ENCODE data around the gene ST6GALNAC1. TPM values are rescaled to one million over a fixed set of nuclear protein-coding genes. Genes with fewer than 3 reads are reported as not detected.

ST6GALNAC1 gene
- total and polyA plus RNA-seq, 2 experiments from 2014 or later, result 17.7 to 27.6 TPM

DNA sequence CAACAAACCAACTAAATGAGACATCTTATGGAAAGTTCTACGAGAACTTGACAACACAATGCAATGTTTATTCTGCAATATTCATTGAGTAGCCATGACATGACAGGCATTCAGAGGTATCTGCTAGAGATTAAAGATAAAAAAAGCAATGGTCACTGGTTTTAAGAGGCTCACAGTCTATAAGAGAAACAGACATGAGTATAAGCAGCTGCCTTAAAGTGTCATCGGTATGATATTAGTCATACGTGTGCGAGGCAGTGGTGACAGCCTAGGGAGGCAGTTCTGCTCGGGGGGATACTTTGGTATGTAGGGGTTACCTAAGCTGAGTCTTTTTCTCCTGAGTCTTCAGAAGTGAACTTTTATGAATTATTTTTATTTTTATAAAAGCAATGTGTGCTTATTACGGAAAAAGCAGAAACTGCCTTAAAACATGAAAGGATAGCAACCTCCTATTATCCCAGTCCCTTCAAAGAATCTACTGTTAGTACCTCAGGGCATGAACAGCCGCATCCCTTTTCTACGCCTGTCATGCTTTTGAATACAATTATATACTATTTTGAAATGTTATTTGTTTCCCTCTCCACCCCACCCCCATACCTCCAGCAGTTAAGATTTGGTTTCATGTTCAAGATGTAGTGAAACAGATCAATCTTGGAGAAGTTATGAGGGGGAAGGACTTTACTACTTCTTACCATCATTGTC is 7.7 kb downstream of the ST6GALNAC1 start:
- Histone ChIP-seq H3K4me2 (peak overlapping the region; percentile 25), H4K20me1 (ENCODE audit: insufficient read depth, poor library complexity, severe bottlenecking) (no peaks in the 10 kb centered on the region), H2AFZ (no peak overlapping the region), H3K36me3 (replicated peaks; ENCODE audit: insufficient read depth, low read depth) (no peaks in the 10 kb centered on the region), H3K4me1 (ENCODE audit: insufficient read depth) (peaks cover 22% of the 10 kb centered on the region), H3K9me3 (ENCODE audit: low read depth) (no peaks in the 10 kb centered on the region), H3K27ac (peak overlapping the region; percentile 77), H3K79me2 (peaks cover 4% of the 10 kb centered on the region), H3K27me3 (no peaks in the 10 kb centered on the region), H3K9me2 (replicated peaks; ENCODE audit: insufficient read depth) (no peaks in the 10 kb centered on the region), H3K4me3 (no peak overlapping the region)
- 47% methylated on average over 8 of the region's 8 CpGs for WGBS (ENCODE audit: low lambda C conversion rate, missing lambda C conversion rate)
- TF ChIP-seq EZH2phosphoT487 (IDR thresholded peaks at IDR 0.05; ENCODE audit: low read depth, severe bottlenecking, unreplicated experiment) (no peak), EZH2 (IDR thresholded peaks at IDR 0.05; ENCODE audit: borderline replicate concordance) (no peak), CTCF (IDR thresholded peaks at IDR 0.05; ENCODE audit: poor library complexity) (no peak)
- no peak for DNase-seq (ENCODE audit: low spot score)

DNA sequence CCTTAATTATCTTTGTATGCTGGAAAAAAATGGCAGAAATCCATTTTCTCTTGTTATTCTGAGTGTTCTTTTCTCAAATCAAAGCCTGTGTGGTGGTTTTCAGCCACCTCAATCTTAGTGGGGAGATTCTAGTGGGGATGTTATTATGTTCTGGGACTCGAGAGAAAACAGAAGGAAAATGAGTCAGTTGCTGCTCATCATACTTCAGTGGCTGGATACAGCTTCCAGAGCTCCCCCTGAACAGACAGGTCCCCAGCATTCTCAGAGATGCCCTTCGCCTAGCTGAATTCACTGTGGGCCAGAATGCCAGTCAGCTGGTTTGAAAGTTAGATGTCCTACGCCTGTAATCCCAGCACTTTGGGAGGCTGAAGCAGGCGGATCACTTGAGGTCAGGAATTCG is 8.5 kb downstream of the ST6GALNAC1 start:
- peaks cover 4% of the 10 kb centered on the region for H3K79me2 ChIP-seq
- TF ChIP-seq EZH2phosphoT487 (IDR thresholded peaks at IDR 0.05; ENCODE audit: low read depth, severe bottlenecking, unreplicated experiment) (no peak), CTCF (IDR thresholded peaks at IDR 0.05; ENCODE audit: poor library complexity) (no peak), EZH2 (IDR thresholded peaks at IDR 0.05; ENCODE audit: borderline replicate concordance) (no peak)
- H2AFZ ChIP-seq, result no peak overlapping the region
- peak overlapping the region; percentile 25 for H3K4me2 ChIP-seq
- peaks cover 15% of the 10 kb centered on the region for H3K4me1 ChIP-seq (ENCODE audit: insufficient read depth)
- 81% methylated on average over 5 of the region's 5 CpGs for WGBS (ENCODE audit: low lambda C conversion rate, missing lambda C conversion rate)
- H3K9me2 ChIP-seq (replicated peaks; ENCODE audit: insufficient read depth), result no peaks in the 10 kb centered on the region
- H3K27ac ChIP-seq, result peak overlapping the region; percentile 77
- no peaks in the 10 kb centered on the region for H3K27me3 ChIP-seq
- H3K4me3 ChIP-seq, result no peak overlapping the region
- no peaks in the 10 kb centered on the region for H3K9me3 ChIP-seq (ENCODE audit: low read depth)
- DNase-seq (ENCODE audit: low spot score), result no peak
- no peaks in the 10 kb centered on the region for H3K36me3 ChIP-seq (replicated peaks; ENCODE audit: insufficient read depth, low read depth)
- no peaks in the 10 kb centered on the region for H4K20me1 ChIP-seq (ENCODE audit: insufficient read depth, poor library complexity, severe bottlenecking)

GRCh38 chr17:76633628-76634328 is 9.8 kb downstream of the ST6GALNAC1 start:
- peaks cover 4% of the 10 kb centered on the region for H3K79me2 ChIP-seq
- H2AFZ ChIP-seq, result no peak overlapping the region
- no peak for TF ChIP-seq CTCF (IDR thresholded peaks at IDR 0.05; ENCODE audit: poor library complexity)
- TF ChIP-seq EZH2phosphoT487 (IDR thresholded peaks at IDR 0.05; ENCODE audit: low read depth, severe bottlenecking, unreplicated experiment), result no peak
- TF ChIP-seq EZH2 (IDR thresholded peaks at IDR 0.05; ENCODE audit: borderline replicate concordance), result no peak
- no peak for DNase-seq (ENCODE audit: low spot score)
- H3K27ac ChIP-seq, result peak overlapping the region; percentile 55
- no peak overlapping the region for H3K4me2 ChIP-seq
- no peak overlapping the region for H3K4me3 ChIP-seq
- H3K9me3 ChIP-seq (ENCODE audit: low read depth), result no peaks in the 10 kb centered on the region
- no peaks in the 10 kb centered on the region for H3K9me2 ChIP-seq (replicated peaks; ENCODE audit: insufficient read depth)
- WGBS (ENCODE audit: low lambda C conversion rate, missing lambda C conversion rate), result 86% methylated on average over 14 of the region's 14 CpGs
- no peaks in the 10 kb centered on the region for H4K20me1 ChIP-seq (ENCODE audit: insufficient read depth, poor library complexity, severe bottlenecking)
- no peaks in the 10 kb centered on the region for H3K36me3 ChIP-seq (replicated peaks; ENCODE audit: insufficient read depth, low read depth)
- no peaks in the 10 kb centered on the region for H3K27me3 ChIP-seq
- peaks cover 10% of the 10 kb centered on the region for H3K4me1 ChIP-seq (ENCODE audit: insufficient read depth)
